G401 (cell line): ENCODE data around the gene C20orf202. TPM values are rescaled to one million over a fixed set of nuclear protein-coding genes. Genes with fewer than 3 reads are reported as not detected.

ENCODE experiments used
- DNase-seq: peaks from one replicate; pipeline ENCODE4 v3.0.0-alpha.2; 2015; ENCODE audit warnings: low spot score
- in situ Hi-C: cut with HindIII; loops from 2 replicates; pipeline ENCODE4 v1.10.0; 2016; ENCODE audit warnings: low sequenced_read_pairs, mixed read lengths
- total RNA-seq: library from RNA; depleted of rRNA; stranded (reverse); fragments of >200 nt; shearing (Covaris generic); gene quantifications from 2 replicates; pipeline ENCODE4 v1.2.3, GENCODE V29; 2014; rRNA removed

C20orf202 gene
- total RNA-seq = not detected in 2 replicates

GRCh38 chr20:1202762-1203504 is at the start of gene C20orf202:
Gene C20orf202, plus strand, starts transcription at chr20:1203454. Its CDS starts 132 bp downstream, at chr20:1203586.
- no peak for DNase-seq
- in situ Hi-C loops = no loop called here

GRCh38 chr20:1154226-1154625 is 49.0 kb upstream of the C20orf202 start:
- in situ Hi-C loops = no loop called here
- no peak for DNase-seq

- in situ Hi-C loops = no loop called here
- DNase-seq = no peak
Measured at GRCh38 chr20:1154691-1155090, 48.6 kb upstream of the C20orf202 start.

GRCh38 chr20:1155342-1155741 is 47.9 kb upstream of the C20orf202 start:
- no peak for DNase-seq
- in situ Hi-C loops = no loop called here

GRCh38 chr20:1160496-1160895 is 42.8 kb upstream of the C20orf202 start:
- no peak for DNase-seq
- in situ Hi-C loops = no loop called here

- in situ Hi-C loops = no loop called here
- no peak for DNase-seq
Measured at GRCh38 chr20:1160991-1161390, 42.3 kb upstream of the C20orf202 start.

- in situ Hi-C loops = no loop called here
- no peak for DNase-seq
Measured at GRCh38 chr20:1163105-1163504, 40.1 kb upstream of the C20orf202 start.

GRCh38 chr20:1163653-1164052 is 39.6 kb upstream of the C20orf202 start:
- no peak for DNase-seq
- in situ Hi-C loops = no loop called here

- no peak for DNase-seq
- in situ Hi-C loops = no loop called here
Measured at GRCh38 chr20:1164871-1165270, 38.4 kb upstream of the C20orf202 start.

- DNase-seq = no peak
- in situ Hi-C loops = no loop called here
Measured at GRCh38 chr20:1165521-1165920, 37.7 kb upstream of the C20orf202 start.

GRCh38 chr20:1165941-1166340 is 37.3 kb upstream of the C20orf202 start:
- in situ Hi-C loops = no loop called here
- DNase-seq = no peak

- DNase-seq = no peak
- in situ Hi-C loops = no loop called here
Measured at GRCh38 chr20:1166948-1167720, 36.1 kb upstream of the C20orf202 start.

- in situ Hi-C loops = no loop called here
- no peak for DNase-seq
Measured at GRCh38 chr20:1169224-1169623, 34.0 kb upstream of the C20orf202 start.

- in situ Hi-C loops = no loop called here
- no peak for DNase-seq
Measured at GRCh38 chr20:1171461-1172093, 31.7 kb upstream of the C20orf202 start.

GRCh38 chr20:1173698-1174097 is 29.6 kb upstream of the C20orf202 start:
- DNase-seq = no peak
- in situ Hi-C loops = no loop called here

- in situ Hi-C loops = no loop called here
- DNase-seq = no peak
Measured at GRCh38 chr20:1174787-1175186, 28.5 kb upstream of the C20orf202 start.

- in situ Hi-C loops = no loop called here
- DNase-seq = no peak
Measured at GRCh38 chr20:1177680-1178079, 25.6 kb upstream of the C20orf202 start.

GRCh38 chr20:1178103-1178502 is 25.2 kb upstream of the C20orf202 start:
- no peak for DNase-seq
- in situ Hi-C loops = no loop called here

GRCh38 chr20:1178623-1179022 is 24.6 kb upstream of the C20orf202 start:
- DNase-seq = no peak
- in situ Hi-C loops = no loop called here

GRCh38 chr20:1180949-1181348 is 22.3 kb upstream of the C20orf202 start:
- DNase-seq = no peak
- in situ Hi-C loops = loop anchor here (10.0 kb wide), 1 partner anchor 196 kb away; no protein-coding TSS in a partner anchor
